ENCODE measurements around the gene MRPS6.
A peak's percentile ranks its signal among the peaks of the same experiment; 100 is the strongest.

MRPS6 gene

GRCh38 chr21:34073032-34073748 is at the start of gene MRPS6, which contains the start of gene SLC5A3:
MRPS6 (plus strand) TSS chr21:34073578; CDS start chr21:34073701, 123 bp downstream.
SLC5A3 (plus strand) TSS chr21:34073578; CDS start chr21:34095199, 21,621 bp downstream.
- Histone ChIP-seq H3K9me3 (ENCODE audit: control insufficient read depth, insufficient read depth, low read length) (no peaks in the 10 kb centered on the region), H3K4me1 (ENCODE audit: control insufficient read depth, insufficient read depth, low read length) (peaks cover 7% of the 10 kb centered on the region), H3K27me3 (ENCODE audit: control insufficient read depth, insufficient read depth, low read length) (peaks cover 12% of the 10 kb centered on the region), H3K4me3 (ENCODE audit: low read depth, low read length) (peak within 1 kb of the TSS; percentile 75), H3K9ac (ENCODE audit: low read depth, low read length) (peak within 1 kb of the TSS; percentile 75), H3K36me3 (ENCODE audit: control insufficient read depth, insufficient read depth, low read length) (no peaks in the 10 kb centered on the region)

GRCh38 chr21:34023691-34024373 is 49.5 kb upstream of the MRPS6 start:
- Histone ChIP-seq H3K4me1 (ENCODE audit: control insufficient read depth, insufficient read depth, low read length) (peaks cover 4% of the 10 kb centered on the region), H3K36me3 (ENCODE audit: control insufficient read depth, insufficient read depth, low read length) (no peaks in the 10 kb centered on the region), H3K9me3 (ENCODE audit: control insufficient read depth, insufficient read depth, low read length) (no peaks in the 10 kb centered on the region), H3K9ac (ENCODE audit: low read depth, low read length) (no peak overlapping the region), H3K4me3 (ENCODE audit: low read depth, low read length) (no peak overlapping the region), H3K27me3 (ENCODE audit: control insufficient read depth, insufficient read depth, low read length) (no peaks in the 10 kb centered on the region)

DNA sequence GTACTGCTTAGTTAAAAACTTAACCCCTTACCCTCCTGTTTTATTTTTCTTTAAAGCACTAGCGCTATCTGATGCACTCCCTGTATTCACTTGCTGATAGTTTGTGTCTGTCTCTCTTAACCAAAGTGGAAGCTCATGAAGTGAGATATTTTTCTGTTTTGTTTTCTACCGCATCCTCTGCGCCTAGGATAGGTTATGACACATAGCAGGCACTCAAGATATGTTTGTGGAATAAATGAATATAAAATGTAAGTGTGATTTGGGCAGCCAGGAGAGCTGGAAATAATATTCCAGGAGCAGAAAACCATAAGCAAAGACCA is 49.0 kb upstream of the MRPS6 start:
- H3K9ac ChIP-seq (ENCODE audit: low read depth, low read length), result no peak overlapping the region
- H3K36me3 ChIP-seq (ENCODE audit: control insufficient read depth, insufficient read depth, low read length), result no peaks in the 10 kb centered on the region
- H3K9me3 ChIP-seq (ENCODE audit: control insufficient read depth, insufficient read depth, low read length), result no peaks in the 10 kb centered on the region
- H3K4me1 ChIP-seq (ENCODE audit: control insufficient read depth, insufficient read depth, low read length), result peaks cover 4% of the 10 kb centered on the region
- no peaks in the 10 kb centered on the region for H3K27me3 ChIP-seq (ENCODE audit: control insufficient read depth, insufficient read depth, low read length)
- no peak overlapping the region for H3K4me3 ChIP-seq (ENCODE audit: low read depth, low read length)

GRCh38 chr21:34027721-34028461 is 45.5 kb upstream of the MRPS6 start:
- Histone ChIP-seq H3K27me3 (ENCODE audit: control insufficient read depth, insufficient read depth, low read length) (no peaks in the 10 kb centered on the region), H3K9ac (ENCODE audit: low read depth, low read length) (no peak overlapping the region), H3K36me3 (ENCODE audit: control insufficient read depth, insufficient read depth, low read length) (no peaks in the 10 kb centered on the region), H3K9me3 (ENCODE audit: control insufficient read depth, insufficient read depth, low read length) (no peaks in the 10 kb centered on the region), H3K4me3 (ENCODE audit: low read depth, low read length) (no peak overlapping the region), H3K4me1 (ENCODE audit: control insufficient read depth, insufficient read depth, low read length) (no peaks in the 10 kb centered on the region)

GRCh38 chr21:34029743-34030528 is 43.4 kb upstream of the MRPS6 start:
- Histone ChIP-seq H3K27me3 (ENCODE audit: control insufficient read depth, insufficient read depth, low read length) (no peaks in the 10 kb centered on the region), H3K4me1 (ENCODE audit: control insufficient read depth, insufficient read depth, low read length) (no peaks in the 10 kb centered on the region), H3K9me3 (ENCODE audit: control insufficient read depth, insufficient read depth, low read length) (no peaks in the 10 kb centered on the region), H3K4me3 (ENCODE audit: low read depth, low read length) (peak overlapping the region; percentile 21), H3K9ac (ENCODE audit: low read depth, low read length) (no peak overlapping the region), H3K36me3 (ENCODE audit: control insufficient read depth, insufficient read depth, low read length) (no peaks in the 10 kb centered on the region)

DNA sequence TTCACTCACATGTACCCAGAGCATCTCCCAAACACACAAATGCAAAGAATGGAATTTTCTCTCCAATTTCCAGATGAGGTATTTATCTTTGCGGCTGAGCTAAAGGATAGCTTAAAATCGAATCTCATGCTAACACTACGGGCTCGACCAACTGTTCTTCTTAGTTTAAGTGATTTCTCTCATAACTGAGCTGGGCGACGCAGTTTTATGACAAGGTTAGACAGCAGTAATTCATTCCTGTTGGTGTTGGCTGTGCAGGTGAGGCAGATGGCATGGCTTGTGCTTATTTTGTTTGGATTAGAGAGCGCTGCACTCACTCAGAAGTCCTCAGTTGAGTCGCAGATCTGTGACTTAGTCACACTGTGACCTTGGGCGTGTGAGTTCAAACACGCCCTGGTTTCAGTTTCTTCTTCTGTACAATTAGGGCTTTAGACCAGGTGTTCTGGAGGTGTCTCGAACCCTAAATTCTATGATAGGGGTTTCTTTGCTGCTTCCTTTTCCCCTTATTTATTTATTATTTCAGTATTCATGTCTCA is 41.5 kb upstream of the MRPS6 start:
- Histone ChIP-seq H3K9me3 (ENCODE audit: control insufficient read depth, insufficient read depth, low read length) (no peaks in the 10 kb centered on the region), H3K9ac (ENCODE audit: low read depth, low read length) (no peak overlapping the region)

GRCh38 chr21:34034369-34035014 is 38.9 kb upstream of the MRPS6 start:
- no peaks in the 10 kb centered on the region for H3K9me3 ChIP-seq (ENCODE audit: control insufficient read depth, insufficient read depth, low read length)
- no peak overlapping the region for H3K9ac ChIP-seq (ENCODE audit: low read depth, low read length)
- no peak overlapping the region for H3K4me3 ChIP-seq (ENCODE audit: low read depth, low read length)
- no peaks in the 10 kb centered on the region for H3K36me3 ChIP-seq (ENCODE audit: control insufficient read depth, insufficient read depth, low read length)
- no peaks in the 10 kb centered on the region for H3K4me1 ChIP-seq (ENCODE audit: control insufficient read depth, insufficient read depth, low read length)
- H3K27me3 ChIP-seq (ENCODE audit: control insufficient read depth, insufficient read depth, low read length), result no peaks in the 10 kb centered on the region

More for the DNA sequence above, 41.5 kb upstream of the MRPS6 start:
- no peaks in the 10 kb centered on the region for H3K27me3 ChIP-seq (ENCODE audit: control insufficient read depth, insufficient read depth, low read length)
- H3K4me1 ChIP-seq (ENCODE audit: control insufficient read depth, insufficient read depth, low read length), result no peaks in the 10 kb centered on the region
- no peak overlapping the region for H3K4me3 ChIP-seq (ENCODE audit: low read depth, low read length)
- no peaks in the 10 kb centered on the region for H3K36me3 ChIP-seq (ENCODE audit: control insufficient read depth, insufficient read depth, low read length)

GRCh38 chr21:34035619-34036354 is 37.6 kb upstream of the MRPS6 start:
- Histone ChIP-seq H3K4me1 (ENCODE audit: control insufficient read depth, insufficient read depth, low read length) (no peaks in the 10 kb centered on the region), H3K27me3 (ENCODE audit: control insufficient read depth, insufficient read depth, low read length) (no peaks in the 10 kb centered on the region)

GRCh38 chr21:34037009-34037795 is 36.2 kb upstream of the MRPS6 start:
- Histone ChIP-seq H3K9me3 (ENCODE audit: control insufficient read depth, insufficient read depth, low read length) (no peaks in the 10 kb centered on the region), H3K4me1 (ENCODE audit: control insufficient read depth, insufficient read depth, low read length) (no peaks in the 10 kb centered on the region), H3K27me3 (ENCODE audit: control insufficient read depth, insufficient read depth, low read length) (no peaks in the 10 kb centered on the region)

More at GRCh38 chr21:34035619-34036354, 37.6 kb upstream of the MRPS6 start:
- no peaks in the 10 kb centered on the region for H3K9me3 ChIP-seq (ENCODE audit: control insufficient read depth, insufficient read depth, low read length)
- H3K9ac ChIP-seq (ENCODE audit: low read depth, low read length), result no peak overlapping the region
- H3K36me3 ChIP-seq (ENCODE audit: control insufficient read depth, insufficient read depth, low read length), result no peaks in the 10 kb centered on the region
- H3K4me3 ChIP-seq (ENCODE audit: low read depth, low read length), result no peak overlapping the region

More at GRCh38 chr21:34037009-34037795, 36.2 kb upstream of the MRPS6 start:
- Histone ChIP-seq H3K4me3 (ENCODE audit: low read depth, low read length) (no peak overlapping the region), H3K36me3 (ENCODE audit: control insufficient read depth, insufficient read depth, low read length) (no peaks in the 10 kb centered on the region), H3K9ac (ENCODE audit: low read depth, low read length) (no peak overlapping the region)
